ENCODE data around the gene SRP9.
"Not testable (repeated sequence)": the region's sequence is repeated elsewhere in the genome, so short reads cannot be mapped to it uniquely, and the experiment has no call there.

Gene SRP9

DNA sequence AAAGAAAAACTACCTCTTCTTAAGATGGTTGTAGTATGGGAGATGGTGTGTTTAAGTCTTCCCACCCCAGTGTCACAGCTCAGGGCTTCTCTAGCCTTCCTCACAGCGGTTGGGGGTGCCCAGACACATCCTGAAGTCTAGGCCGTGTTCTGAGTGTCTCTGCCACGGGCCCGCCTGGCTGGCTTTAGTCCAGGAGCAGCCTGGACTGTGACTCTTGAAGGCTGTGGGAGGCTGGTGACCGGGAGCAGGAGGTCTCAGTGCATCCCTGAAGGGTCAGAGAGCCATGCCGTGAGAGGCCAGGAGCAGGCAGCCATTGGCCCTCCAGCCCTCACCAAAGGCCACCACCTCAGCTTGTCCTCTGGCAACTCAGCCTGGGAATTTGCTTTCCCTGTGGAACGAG is 36.8 kb downstream of the SRP9 start:
- FAIRE-seq (no peak), DNase-seq (ENCODE audit: low spot score) (no peak)

GRCh38 chr1:225815090-225815489 is 37.5 kb downstream of the SRP9 start:
- FAIRE-seq = not testable (repeated sequence)

DNA sequence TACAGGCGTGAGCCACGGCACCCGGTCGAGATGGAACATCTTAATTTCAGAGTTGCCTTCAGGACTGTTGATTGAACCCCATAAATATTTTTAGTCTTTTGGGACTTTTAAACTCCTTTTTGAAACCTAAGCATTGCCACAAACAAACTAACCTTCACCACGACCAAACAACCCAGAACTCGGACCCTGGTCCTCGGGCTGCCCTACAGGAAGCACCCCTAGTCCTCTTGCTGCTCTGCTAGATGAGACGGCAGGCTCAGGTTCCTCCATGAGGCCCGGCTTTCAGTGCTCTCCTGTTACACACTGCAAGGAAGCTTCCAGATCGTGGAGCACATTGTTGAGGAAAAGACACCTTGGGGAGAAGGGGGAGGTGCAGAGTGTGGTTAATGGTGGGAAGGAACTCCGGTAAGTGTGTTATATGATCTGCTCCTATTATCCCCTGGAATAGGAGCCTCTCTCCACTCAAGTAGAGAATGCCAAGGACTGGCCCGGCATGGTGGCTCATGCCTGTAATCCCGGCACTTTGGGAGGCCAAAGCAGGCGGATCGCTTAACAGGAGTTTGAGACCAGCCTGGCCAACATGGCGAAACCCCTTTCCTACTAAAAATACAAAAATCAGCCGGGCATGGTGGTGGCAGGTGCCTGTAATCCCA is 38.0 kb downstream of the SRP9 start:
- DNase-seq (ENCODE audit: low spot score) (no peak), FAIRE-seq (no peak)

More at GRCh38 chr1:225815090-225815489, 37.5 kb downstream of the SRP9 start:
- DNase-seq (ENCODE audit: low spot score) = not testable (repeated sequence)

DNA sequence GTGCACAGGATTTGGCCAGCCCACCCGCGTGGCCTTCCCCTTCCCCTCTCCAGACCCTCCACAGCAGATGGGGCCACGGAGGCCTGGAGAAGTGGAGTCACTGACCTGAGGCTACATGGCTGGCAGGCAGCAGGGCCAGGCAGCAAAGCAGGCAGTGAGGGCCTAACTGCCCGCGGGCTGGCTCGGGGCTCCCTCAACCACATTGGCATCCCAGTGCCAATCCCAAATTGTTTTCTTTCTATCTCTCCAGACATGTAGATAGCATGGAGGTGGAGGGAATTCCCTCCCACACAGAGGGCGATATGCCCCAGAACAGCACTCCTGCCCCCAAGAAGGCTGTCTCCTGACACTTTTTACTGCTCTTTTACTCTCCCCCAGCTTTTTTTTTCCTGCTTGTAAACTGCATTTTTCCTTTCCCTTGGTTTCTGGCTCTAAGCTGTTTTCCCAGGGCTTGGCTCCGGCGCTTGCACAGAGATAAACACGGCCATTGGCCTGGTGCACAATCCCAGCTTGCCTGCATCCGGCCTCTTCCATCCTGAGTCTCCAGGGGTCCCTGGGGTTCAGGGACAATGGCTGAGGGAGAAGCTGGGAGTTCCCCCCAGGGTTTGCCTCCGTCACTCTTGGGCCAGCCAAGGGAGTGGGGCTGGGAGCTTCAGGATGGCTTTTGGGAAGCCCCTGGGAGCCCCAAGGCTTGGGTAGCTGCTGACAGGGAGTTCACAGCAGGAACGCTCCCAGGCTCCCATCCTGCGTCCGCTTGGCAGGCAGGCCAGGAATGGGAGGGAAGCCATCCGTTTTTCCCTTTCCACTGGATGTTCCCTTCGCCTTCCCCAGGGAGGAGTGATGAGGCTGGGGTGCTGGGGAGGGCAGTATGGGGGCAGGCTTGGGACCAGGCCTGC is 39.3 kb downstream of the SRP9 start:
- DNase-seq (ENCODE audit: low spot score) (no peak), FAIRE-seq (no peak)

- FAIRE-seq = peak; percentile 90
- peak; percentile 93 for DNase-seq (ENCODE audit: low spot score)
Observed at GRCh38 chr1:225817611-225818061, 40.0 kb downstream of the SRP9 start.

- FAIRE-seq = no peak
- no peak for DNase-seq (ENCODE audit: low spot score)
Observed at GRCh38 chr1:225818229-225818628, 40.6 kb downstream of the SRP9 start.

DNA sequence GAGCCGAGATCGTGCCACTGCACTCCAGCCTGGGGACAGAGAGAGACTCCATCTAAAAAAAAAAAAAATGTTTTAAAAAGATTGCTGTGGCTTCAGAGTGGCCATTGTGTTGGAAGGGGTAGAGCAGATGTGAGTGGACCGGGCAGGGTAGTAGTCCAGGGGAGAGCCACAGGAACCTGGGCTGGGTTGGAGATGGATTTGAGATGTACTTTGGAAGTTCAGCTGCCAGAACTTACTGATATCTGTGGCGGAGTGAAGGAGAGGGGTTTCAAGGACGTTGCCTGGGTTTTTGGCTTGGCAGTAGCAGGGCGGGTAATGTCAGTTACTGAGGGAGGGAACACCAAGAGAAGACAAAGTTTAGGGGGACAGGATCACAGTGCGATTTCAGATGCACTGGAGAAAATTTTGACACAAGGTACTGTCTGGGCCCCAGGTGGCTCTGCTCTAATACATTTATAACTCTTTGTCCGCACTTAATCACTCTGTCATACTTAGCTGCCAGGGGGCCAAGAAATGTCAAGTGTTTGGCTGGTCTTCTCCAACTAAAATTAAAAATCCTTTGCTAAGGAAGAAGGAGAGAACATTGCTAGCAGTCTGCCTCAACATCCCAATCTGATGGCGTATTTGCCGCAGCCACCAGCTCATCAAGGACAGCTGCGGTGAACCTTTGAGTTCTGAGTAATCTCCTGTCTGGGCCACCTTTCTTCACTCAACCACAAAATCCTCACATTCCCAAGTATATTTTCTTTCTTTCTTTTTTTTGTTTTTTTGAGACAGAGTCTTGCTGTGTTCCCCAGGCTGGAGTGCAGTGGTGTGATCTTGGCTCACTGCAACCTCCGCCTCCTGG is 41.9 kb downstream of the SRP9 start:
- DNase-seq (ENCODE audit: low spot score) (no peak), FAIRE-seq (no peak)

DNA sequence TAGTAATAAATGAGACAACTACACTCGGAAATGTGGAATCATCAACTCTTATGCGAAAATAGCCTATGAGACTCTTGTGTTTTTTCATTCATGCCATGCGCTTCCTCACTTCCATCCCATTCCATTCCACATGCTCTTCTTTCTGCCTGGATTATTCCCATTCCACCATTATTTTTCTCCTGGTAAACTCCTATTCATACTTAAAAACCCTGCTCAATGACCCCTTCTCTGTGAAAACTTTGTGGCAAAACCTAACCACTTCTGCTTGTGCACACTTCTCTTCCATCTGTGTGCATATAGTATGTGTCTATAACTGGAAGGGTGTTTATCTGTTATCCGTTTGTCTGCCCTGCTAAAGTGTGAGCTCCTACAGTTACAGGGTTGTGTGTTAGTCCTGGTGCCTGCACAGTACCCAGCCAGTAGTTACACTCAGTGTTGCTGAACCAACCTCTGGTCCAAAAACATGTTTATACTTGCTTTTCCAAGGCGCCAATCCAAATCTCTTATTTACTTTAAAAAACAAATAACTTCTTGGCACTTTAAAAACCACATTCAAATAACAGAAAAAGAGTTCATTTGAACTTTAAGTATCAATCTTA is 43.0 kb downstream of the SRP9 start:
- no peak for DNase-seq (ENCODE audit: low spot score)
- no peak for FAIRE-seq

DNA sequence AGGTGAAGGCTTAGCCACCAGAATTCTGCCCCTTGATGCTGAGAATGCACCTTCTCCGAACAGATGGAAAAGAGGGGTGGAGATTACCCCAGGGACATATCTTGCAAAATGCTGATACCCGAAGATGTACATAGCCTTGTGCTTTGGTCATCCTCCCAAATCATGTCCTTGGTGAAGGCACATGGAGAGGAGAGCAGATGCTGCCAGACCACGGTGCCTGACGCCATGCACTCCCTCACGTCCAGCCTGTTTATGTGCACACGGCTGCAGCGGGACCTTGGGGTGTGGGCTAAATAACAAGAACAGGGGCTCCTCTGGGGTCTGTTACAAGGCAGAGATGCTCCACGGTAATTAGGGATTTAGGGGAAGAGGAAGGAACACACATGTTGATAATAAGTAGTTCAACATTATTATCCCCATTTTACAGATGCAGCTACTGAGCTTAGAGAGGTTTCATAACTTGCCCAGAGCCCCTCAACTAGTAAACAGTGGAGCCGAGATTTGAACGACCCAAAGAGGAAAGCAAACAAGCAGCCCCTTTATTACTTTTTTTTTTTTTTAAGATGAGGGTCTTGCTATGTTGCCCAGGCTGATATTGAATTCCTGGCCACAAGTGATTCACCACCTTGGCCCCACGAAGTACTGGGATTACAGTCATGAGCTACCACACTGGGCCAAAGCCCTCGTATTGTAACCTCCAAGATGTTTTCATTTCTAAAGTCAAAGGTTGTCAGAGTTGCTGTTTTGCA is 45.2 kb downstream of the SRP9 start:
- FAIRE-seq = no peak
- no peak for DNase-seq (ENCODE audit: low spot score)

DNA sequence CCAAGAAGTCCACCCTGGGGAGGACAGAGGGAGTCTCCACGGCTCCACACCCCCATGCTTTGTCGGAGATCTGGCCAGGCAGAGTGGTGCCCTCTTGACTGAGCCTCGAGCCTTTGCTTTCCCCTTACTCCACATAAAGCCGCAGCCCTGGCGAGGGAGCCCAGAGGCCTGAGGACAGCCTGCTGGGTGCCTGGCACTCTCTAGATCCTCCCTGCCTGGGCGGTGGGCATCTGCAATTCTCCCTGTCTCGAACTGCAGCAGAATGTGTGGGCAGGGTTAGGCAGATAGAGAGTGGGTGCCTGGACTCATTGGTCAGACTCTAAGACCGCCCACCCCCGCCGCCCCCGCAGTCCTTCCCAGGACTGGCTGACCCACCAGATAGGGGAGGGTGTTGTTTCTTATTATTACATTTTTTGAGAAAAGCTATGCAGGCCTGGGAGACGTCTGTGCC is 46.2 kb downstream of the SRP9 start:
- DNase-seq (ENCODE audit: low spot score) = no peak
- FAIRE-seq = no peak

- DNase-seq (ENCODE audit: low spot score) = no peak
- FAIRE-seq = no peak
Observed at GRCh38 chr1:225824533-225824941, 46.9 kb downstream of the SRP9 start.

DNA sequence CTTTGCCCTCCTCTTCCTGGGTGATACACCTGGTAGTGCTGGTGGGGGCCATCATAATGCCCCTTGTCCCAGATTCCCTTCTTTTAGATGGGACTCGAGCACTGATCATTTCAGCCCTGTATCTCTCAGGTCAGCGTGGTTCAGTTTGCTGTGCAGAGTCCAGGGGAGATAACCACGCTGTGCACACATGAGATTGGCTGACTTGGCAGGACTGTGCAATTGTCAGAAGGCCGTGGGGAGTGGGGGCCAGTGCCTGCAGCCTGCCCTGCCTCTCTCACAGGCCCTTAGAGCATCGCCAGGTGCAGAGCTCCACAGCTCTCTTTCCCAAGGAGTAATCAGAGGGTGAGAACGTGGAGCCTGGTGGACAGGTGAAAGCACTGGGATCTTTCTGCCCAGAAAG is 47.5 kb downstream of the SRP9 start:
- no peak for FAIRE-seq
- DNase-seq (ENCODE audit: low spot score) = no peak

- no peak for DNase-seq (ENCODE audit: low spot score)
- FAIRE-seq = no peak
Observed at GRCh38 chr1:225825607-225826007, 48.0 kb downstream of the SRP9 start.

- no peak for DNase-seq (ENCODE audit: low spot score)
- FAIRE-seq = no peak
Observed at GRCh38 chr1:225827076-225827475, 49.5 kb downstream of the SRP9 start.

DNA sequence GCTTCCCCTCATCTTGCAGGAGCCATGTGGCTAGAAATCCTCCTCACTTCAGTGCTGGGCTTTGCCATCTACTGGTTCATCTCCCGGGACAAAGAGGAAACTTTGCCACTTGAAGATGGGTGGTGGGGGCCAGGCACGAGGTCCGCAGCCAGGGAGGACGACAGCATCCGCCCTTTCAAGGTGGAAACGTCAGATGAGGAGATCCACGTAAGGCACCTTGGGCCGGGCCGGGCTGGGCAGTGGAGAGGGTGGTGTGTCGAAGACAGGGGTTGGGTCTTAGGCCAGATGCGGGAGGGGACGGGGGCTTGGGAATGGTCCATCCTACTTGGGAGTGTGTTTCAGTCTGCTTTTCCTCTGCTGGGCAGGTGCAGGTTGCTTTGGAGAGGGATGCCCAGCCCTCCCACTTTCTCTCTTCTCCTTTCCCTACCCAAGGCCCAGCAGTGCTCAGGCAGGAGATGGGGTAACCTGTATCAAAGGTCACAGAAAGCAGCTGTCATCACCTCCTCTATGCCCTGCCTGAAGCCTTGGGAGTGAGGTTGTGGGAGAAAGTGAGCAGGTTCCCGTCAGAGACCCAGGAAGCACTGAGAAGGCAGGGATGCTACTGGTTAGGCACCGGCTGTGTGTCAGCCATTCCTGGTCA is 51.2 kb downstream of the SRP9 start:
- no peak for FAIRE-seq

DNA sequence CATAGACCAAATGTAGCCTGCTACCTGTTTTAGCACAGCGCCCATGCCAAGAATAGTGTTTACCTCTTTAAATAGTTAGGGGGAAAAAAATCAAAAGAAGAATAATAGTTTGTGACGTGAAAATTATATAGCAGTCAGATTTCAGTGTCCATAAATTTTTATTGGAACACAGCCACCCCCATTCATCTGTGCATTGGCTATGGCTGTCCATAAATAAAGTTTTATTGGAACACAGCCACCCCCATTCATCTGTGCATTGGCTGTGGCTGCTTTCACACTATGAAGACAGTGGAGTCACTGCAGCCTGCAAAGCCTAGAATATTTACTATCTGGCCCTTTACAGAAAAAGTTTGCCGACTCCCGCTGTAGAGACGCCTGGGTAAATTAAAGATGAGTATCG is 53.2 kb downstream of the SRP9 start:
- FAIRE-seq (no peak), DNase-seq (ENCODE audit: low spot score) (no peak)

More for the DNA sequence above, 51.2 kb downstream of the SRP9 start:
- no peak for DNase-seq (ENCODE audit: low spot score)

GRCh38 chr1:225834417-225835329 is 57.0 kb downstream of the SRP9 start:
- DNase-seq (ENCODE audit: low spot score) (no peak), FAIRE-seq (no peak)

- FAIRE-seq (no peak), DNase-seq (ENCODE audit: low spot score) (no peak)
Observed at GRCh38 chr1:225835856-225836255, 58.2 kb downstream of the SRP9 start.

- not testable (repeated sequence) for DNase-seq (ENCODE audit: low spot score); FAIRE-seq
Observed at GRCh38 chr1:225836296-225836695, 58.7 kb downstream of the SRP9 start.

Data from RCC 7860 (cell line).